Motor neuron (in vitro differentiated cells): Measurements from ENCODE around the gene MRPS33. TPM values are rescaled to one million over a fixed set of nuclear protein-coding genes. Genes with fewer than 3 reads are reported as not detected.

Source experiments
- ATAC-seq, 8 experiments: fragments of 200-7000 bp; cut with Tn5 transposase; replicated peaks in 6 of 8; 2 replicates each; pipeline ENCODE4 v1.8.0; 2021; ENCODE audit warnings: mild to moderate bottlenecking in 8 of 8, moderate library complexity in 8 of 8
- H3K27ac ChIP-seq, 2 donors: fragments of 250-450 bp; sonication (Bioruptor Pico); 2 replicates each; pipeline ENCODE4 v1.9.0; 2021; ENCODE audit warnings: antibody characterized with exemption in 2 of 2, mild to moderate bottlenecking in 2 of 2, moderate library complexity in 1 of 2
- H3K4me1 ChIP-seq, 2 donors: fragments of 250-450 bp; sonication (Bioruptor Pico); replicated peaks in 1 of 2; 2 replicates each; pipeline ENCODE4 v1.6.1; 2021; ENCODE audit warnings: antibody characterized with exemption in 2 of 2, mild to moderate bottlenecking in 2 of 2, moderate library complexity in 1 of 2
- H3K4me3 ChIP-seq, 5 donors: fragments of 250-450 bp; sonication (Bioruptor Pico); 2 replicates each; pipeline ENCODE4 v1.9.0; 2021; ENCODE audit warnings: antibody characterized with exemption in 5 of 5, mild to moderate bottlenecking in 5 of 5, moderate library complexity in 4 of 5
- WGBS, 10 experiments: fragments of 450-650 bp; shearing (Covaris generic); methylation state at CpG; one replicate each; pipeline ENCODE4 v1.0.0; 2022; 5-methylcytosine and 5-hydroxymethylcytosine counted together
- in situ Hi-C, 9 experiments: fragments of 400-800 bp; cut with MboI; loops; one replicate each; pipeline ENCODE4 v1.15.0; 2021; ENCODE audit warnings: low sequenced_read_pairs in 9 of 9, low pct_unique_long_range_greater_than_20kb in 2 of 9; ENCODE audit not compliant: unreplicated experiment in 9 of 9
- total RNA-seq, 8 experiments: library from RNA; unstranded; fragments of 300-600 nt; gene quantifications; 2 replicates each; pipeline versions ENCODE4 v1.2.3 to v1.2.4, GENCODE V29; 2022

MRPS33 gene
- total RNA-seq, 8 experiments from 2014 or later = 69.1 to 182 (median 76.6) TPM

DNA sequence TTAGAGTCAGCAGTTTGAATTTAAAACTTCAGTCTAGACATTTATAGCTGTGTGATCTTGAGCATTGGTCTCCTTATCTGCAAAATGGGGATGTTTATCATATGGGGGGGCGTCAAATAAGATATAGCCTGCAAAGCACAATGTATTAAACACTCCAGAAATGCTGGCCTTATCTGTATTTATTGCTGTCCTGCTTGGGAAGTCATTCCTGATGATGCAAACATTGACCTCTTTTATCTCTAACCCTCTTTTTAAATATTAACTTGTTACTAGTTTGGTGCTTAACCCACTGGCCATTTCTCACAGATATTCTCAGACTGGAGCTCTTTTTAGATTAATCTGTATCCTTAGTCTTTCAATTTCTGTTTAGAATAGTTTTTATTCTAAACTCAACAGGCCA is 13.2 kb downstream of the MRPS33 start:
- Histone ChIP-seq H3K27ac (no peak overlapping the region), H3K4me1 (no peaks in the 10 kb centered on the region), H3K4me3 (no peak overlapping the region)
- ATAC-seq = no peak
- in situ Hi-C loops = loop anchor here in 3 of 9 experiments (10.0 to 25.0 kb wide), 3 partner anchors 187 to 536 kb away; no protein-coding TSS in a partner anchor
- 0 to 75% (median 40%) methylated on average over 1 of the region's 1 CpG; no CpG with 5 or more reads in 3 of the 10 experiments for WGBS, 10 experiments

GRCh38 chr7:141001122-141001521 is 13.6 kb downstream of the MRPS33 start:
- WGBS, 10 experiments = 90 to 100% (median 98%) methylated on average over 1 to 3 of the region's 3 CpGs; no CpG with 5 or more reads in 4 of the 10 experiments
- ATAC-seq = no peak
- in situ Hi-C loops = loop anchor here in 3 of 9 experiments (10.0 to 25.0 kb wide), 3 partner anchors 186 to 536 kb away; no protein-coding TSS in a partner anchor

DNA sequence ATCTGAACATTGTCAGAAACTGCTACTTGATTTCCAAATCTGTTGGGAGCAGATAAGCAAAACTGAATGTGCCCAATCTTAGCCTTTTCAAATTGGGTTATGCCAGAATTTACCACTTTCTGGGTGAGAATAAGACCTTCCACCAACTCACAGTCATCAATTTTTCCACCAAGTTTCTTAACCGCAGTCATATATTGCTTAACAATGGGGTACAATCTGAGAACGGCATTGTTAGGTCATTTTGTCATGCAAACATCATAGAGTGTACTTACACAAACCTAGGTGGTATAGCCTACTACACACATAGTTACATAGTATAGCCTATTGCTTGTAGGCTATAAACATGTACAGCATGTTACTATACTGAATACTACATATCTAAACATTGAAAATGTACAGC is 16.0 kb downstream of the MRPS33 start:
- no peak overlapping the region for H3K27ac ChIP-seq
- H3K4me3 ChIP-seq = no peak overlapping the region
- H3K4me1 ChIP-seq = no peaks in the 10 kb centered on the region
- in situ Hi-C loops = loop anchor here in 2 of 9 experiments (25.0 kb wide), 2 partner anchors 186 to 311 kb away; partner anchors contain the start of gene NDUFB2 (in 1 of the 2)
- WGBS, 10 experiments = 10 to 94% (median 77%) methylated on average over 1 to 2 of the region's 2 CpGs; no CpG with 5 or more reads in 3 of the 10 experiments
- no peak for ATAC-seq

More at GRCh38 chr7:141001122-141001521, 13.6 kb downstream of the MRPS33 start:
- H3K27ac ChIP-seq = no peak overlapping the region
- no peaks in the 10 kb centered on the region for H3K4me1 ChIP-seq
- no peak overlapping the region for H3K4me3 ChIP-seq

GRCh38 chr7:140992422-140992821 is 22.3 kb downstream of the MRPS33 start:
- in situ Hi-C loops = loop anchor here in 2 of 9 experiments (25.0 kb wide), 2 partner anchors 180 to 305 kb away; partner anchors contain the start of gene NDUFB2 (in 1 of the 2)
- Histone ChIP-seq H3K4me3 (no peak overlapping the region), H3K4me1 (no peaks in the 10 kb centered on the region), H3K27ac (no peak overlapping the region)
- WGBS, 10 experiments = 0 to 83% (median 34%) methylated on average over 1 to 3 of the region's 3 CpGs; no CpG with 5 or more reads in 5 of the 10 experiments
- no peak for ATAC-seq

GRCh38 chr7:140990193-140990962 is 24.4 kb downstream of the MRPS33 start:
- no peaks in the 10 kb centered on the region for H3K4me1 ChIP-seq
- 0 to 93% (median 66%) methylated on average over 2 to 4 of the region's 4 CpGs; no CpG with 5 or more reads in 1 of the 10 experiments for WGBS, 10 experiments
- in situ Hi-C loops = loop anchor here in 2 of 9 experiments (25.0 kb wide), 2 partner anchors 178 to 303 kb away; partner anchors contain the start of gene NDUFB2 (in 1 of the 2)
- H3K4me3 ChIP-seq = no peak overlapping the region
- H3K27ac ChIP-seq = no peak overlapping the region
- ATAC-seq = no peak

DNA sequence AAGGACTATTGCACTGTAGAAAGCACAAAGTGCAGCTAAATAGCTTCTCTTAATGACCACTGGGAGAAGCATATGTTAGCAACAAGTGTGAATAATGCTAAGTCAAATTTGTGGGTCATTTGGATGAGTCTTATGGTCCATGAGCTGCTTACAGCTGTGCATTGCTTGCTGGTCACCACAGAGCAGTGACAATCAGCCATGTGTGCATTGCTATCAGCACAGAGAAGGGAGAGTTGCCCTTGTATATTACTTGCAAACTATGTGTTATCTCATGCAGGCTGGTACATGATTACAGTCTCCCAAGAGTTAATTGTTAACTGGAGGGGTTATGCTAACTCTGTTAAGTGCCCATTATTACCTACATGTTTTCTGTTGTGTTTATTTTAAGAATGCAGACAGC is 25.7 kb downstream of the MRPS33 start:
- no peak overlapping the region for H3K4me3 ChIP-seq
- no peak for ATAC-seq
- in situ Hi-C loops = loop anchor here in 2 of 9 experiments (25.0 kb wide), 2 partner anchors 177 to 302 kb away; partner anchors contain the start of gene NDUFB2 (in 1 of the 2)
- no peak overlapping the region for H3K27ac ChIP-seq
- no peaks in the 10 kb centered on the region for H3K4me1 ChIP-seq

- Histone ChIP-seq H3K4me3 (no peak overlapping the region), H3K4me1 (no peaks in the 10 kb centered on the region), H3K27ac (no peak overlapping the region)
- WGBS, 10 experiments = 13 to 100% (median 58%) methylated on average over 1 to 4 of the region's 4 CpGs; no CpG with 5 or more reads in 1 of the 10 experiments
- no peak for ATAC-seq
- in situ Hi-C loops = loop anchor here in 2 of 9 experiments (25.0 kb wide), 2 partner anchors 172 to 297 kb away; partner anchors contain the start of gene NDUFB2 (in 1 of the 2)
These were observed 30.9 kb downstream of the MRPS33 start for GRCh38 chr7:140983802-140984201.

GRCh38 chr7:140982508-140982907 is 32.2 kb downstream of the MRPS33 start:
- no peak for ATAC-seq
- Histone ChIP-seq H3K4me3 (no peak overlapping the region), H3K4me1 (no peaks in the 10 kb centered on the region), H3K27ac (no peak overlapping the region)
- 0 to 92% (median 64%) methylated on average over 1 to 2 of the region's 2 CpGs; no CpG with 5 or more reads in 2 of the 10 experiments for WGBS, 10 experiments
- in situ Hi-C loops = loop anchor here in 2 of 9 experiments (25.0 kb wide), 2 partner anchors 170 to 295 kb away; partner anchors contain the start of gene NDUFB2 (in 1 of the 2)

GRCh38 chr7:140981951-140982350 is 32.8 kb downstream of the MRPS33 start:
- Histone ChIP-seq H3K4me3 (no peak overlapping the region), H3K27ac (no peak overlapping the region), H3K4me1 (no peaks in the 10 kb centered on the region)
- in situ Hi-C loops = loop anchor here in 2 of 9 experiments (25.0 kb wide), 2 partner anchors 170 to 295 kb away; partner anchors contain the start of gene NDUFB2 (in 1 of the 2)
- no peak for ATAC-seq
- 0 to 94% (median 45%) methylated on average over 1 to 2 of the region's 2 CpGs; no CpG with 5 or more reads in 2 of the 10 experiments for whole genome bisulfite sequencing, 10 experiments

- in situ Hi-C loops = loop anchor here in 2 of 9 experiments (25.0 kb wide), 2 partner anchors 165 to 290 kb away; partner anchors contain the start of gene NDUFB2 (in 1 of the 2)
These were observed 37.0 kb downstream of the MRPS33 start for GRCh38 chr7:140977741-140978140.

DNA sequence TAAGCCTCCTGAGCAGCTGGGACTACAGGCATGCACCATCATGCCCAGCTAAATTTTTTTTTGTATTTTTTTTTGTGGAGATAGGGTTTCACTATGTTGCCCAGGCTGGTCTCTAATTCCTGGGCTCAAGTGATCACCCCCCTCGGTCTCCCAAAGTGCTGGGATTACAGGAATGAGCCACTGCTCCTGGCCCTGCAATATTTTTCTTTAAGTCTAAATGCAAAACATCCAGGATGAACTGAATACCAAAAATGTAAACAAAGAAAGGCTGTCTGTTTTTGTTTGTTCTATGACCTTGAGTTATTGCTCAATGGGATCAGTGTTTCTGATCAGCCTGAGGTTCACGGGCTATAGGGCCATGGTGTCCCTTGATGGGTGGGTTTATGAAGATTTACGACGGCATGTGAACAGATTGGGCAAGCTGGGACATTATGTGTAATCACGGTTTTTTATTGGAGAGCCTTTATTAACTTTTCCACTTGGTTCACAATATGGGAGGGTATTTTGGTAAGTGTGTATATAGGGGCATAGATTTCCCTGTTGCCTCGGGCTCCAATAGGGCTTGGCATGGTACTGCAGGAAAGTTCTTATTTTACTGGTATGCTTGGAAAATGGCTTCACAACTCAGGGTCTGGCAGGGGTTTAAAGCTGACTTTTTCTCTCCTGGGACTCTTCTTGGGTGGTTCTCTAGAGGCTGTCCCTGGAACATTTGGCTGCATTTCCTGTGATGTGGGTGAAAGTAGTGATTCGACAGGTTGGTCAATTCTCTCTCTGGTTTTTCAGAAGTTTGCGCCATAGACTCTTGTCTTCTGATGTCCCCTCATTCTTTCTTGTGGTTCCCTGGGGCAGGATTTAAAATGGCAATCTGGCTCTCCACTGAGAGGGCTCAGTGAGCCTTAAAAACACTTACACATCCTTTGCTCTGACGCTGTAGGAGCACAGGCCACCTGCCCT is 41.6 kb downstream of the MRPS33 start:
- H3K4me3 ChIP-seq = no peak overlapping the region
- no peak for ATAC-seq
- no peak overlapping the region for H3K27ac ChIP-seq
- 25 to 100% (median 65%) methylated on average over 2 to 8 of the region's 9 CpGs; no CpG with 5 or more reads in 2 of the 10 experiments for WGBS, 10 experiments
- in situ Hi-C loops = no loop called here
- no peaks in the 10 kb centered on the region for H3K4me1 ChIP-seq

More at GRCh38 chr7:140977741-140978140, 37.0 kb downstream of the MRPS33 start:
- no peaks in the 10 kb centered on the region for H3K4me1 ChIP-seq
- WGBS, 10 experiments = 0 to 100% (median 69%) methylated on average over 1 of the region's 1 CpG; no CpG with 5 or more reads in 2 of the 10 experiments
- H3K4me3 ChIP-seq = no peak overlapping the region
- no peak overlapping the region for H3K27ac ChIP-seq
- no peak for ATAC-seq

DNA sequence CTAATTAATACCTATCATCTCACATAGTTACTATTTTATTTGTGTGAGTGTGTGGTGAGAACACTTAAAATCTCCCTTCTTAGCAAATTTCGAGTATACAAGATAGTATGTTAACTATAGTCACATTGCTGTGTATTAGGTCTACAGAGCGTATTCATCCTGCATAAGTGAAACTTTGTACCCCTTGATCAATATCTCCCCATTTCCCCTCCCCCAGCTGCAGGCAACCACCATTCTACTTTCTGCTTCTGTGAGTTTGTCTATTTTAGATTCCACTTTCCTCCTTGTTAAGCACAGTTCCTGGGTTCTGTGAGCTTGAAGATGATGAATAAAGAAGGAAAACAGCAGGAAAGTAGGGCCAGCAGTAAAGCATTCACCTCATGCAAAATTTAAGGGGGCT is 42.4 kb downstream of the MRPS33 start:
- Histone ChIP-seq H3K4me3 (no peak overlapping the region), H3K27ac (no peak overlapping the region), H3K4me1 (no peaks in the 10 kb centered on the region)
- ATAC-seq = no peak
- in situ Hi-C loops = no loop called here
- WGBS, 10 experiments = 11 to 100% (median 60%) methylated on average over 1 to 2 of the region's 2 CpGs; no CpG with 5 or more reads in 3 of the 10 experiments
